Activated CD8-positive, alpha-beta T cell treated with anti-CD3 and anti-CD28 coated beads for 36 hours (primary cell): ENCODE results near the gene LRP10. TPM values are rescaled to one million over a fixed set of nuclear protein-coding genes. Genes with fewer than 3 reads are reported as not detected.

Experiments
- ATAC-seq: fragments of 200-7000 bp; cut with Tn5 transposase; one replicate; pipeline ENCODE4 v1.10.0; 2021; ENCODE audit warnings: mild to moderate bottlenecking, moderate library complexity
- CTCF ChIA-PET: fragments of 350-600 bp; sonication (Branson Sonifier 250); formaldehyde crosslinking; loops from one replicate; lab custom pipeline; 2021; ENCODE audit warnings: antibody characterized with exemption; lab: Charles Lee
- POLR2A ChIA-PET: fragments of 350-600 bp; sonication (Branson Sonifier 250); formaldehyde crosslinking; loops from one replicate; lab custom pipeline; 2021; ENCODE audit warnings: antibody characterized with exemption; lab: Charles Lee
- DNase-seq: peaks from one replicate; pipeline ENCODE4 v3.0.0-alpha.2; 2020
- H3K27ac Mint-ChIP-seq: one replicate; pipeline ENCODE4 v1.8.0; 2021; ENCODE audit warnings: mild to moderate bottlenecking, mixed read lengths
- H3K27me3 Mint-ChIP-seq: one replicate; pipeline ENCODE4 v1.8.0; 2021; ENCODE audit warnings: mixed read lengths
- H3K36me3 Mint-ChIP-seq: one replicate; pipeline ENCODE4 v1.8.0; 2021; ENCODE audit warnings: low read depth, mixed read lengths
- H3K4me1 Mint-ChIP-seq: one replicate; pipeline ENCODE4 v1.8.0; 2021; ENCODE audit warnings: low read depth, mixed read lengths
- H3K4me3 Mint-ChIP-seq: one replicate; pipeline ENCODE4 v1.8.0; 2021; ENCODE audit warnings: mild to moderate bottlenecking, moderate library complexity, mixed read lengths
- H3K9me3 Mint-ChIP-seq: one replicate; pipeline ENCODE4 v1.8.0; 2021; ENCODE audit warnings: mixed read lengths
- CTCF ChIP-seq: fragments of 200-600 bp; IDR thresholded peaks from one replicate; pipeline ENCODE4 v1.8.0; 2022; ENCODE audit warnings: antibody characterized with exemption, mild to moderate bottlenecking
- intact Hi-C: fragments of 100-400 bp; cut with micrococcal nuclease; formaldehyde crosslinking; loops from one replicate; pipeline ENCODE4 v1.10.0; 2022
- total RNA-seq, 2 experiments: library from RNA; stranded (reverse); gene quantifications; one replicate each; pipeline ENCODE4 v1.2.3, GENCODE V29; 2021

Gene LRP10
- total RNA-seq, 2 experiments from 2014 or later: 18.7 to 21.0 TPM

DNA sequence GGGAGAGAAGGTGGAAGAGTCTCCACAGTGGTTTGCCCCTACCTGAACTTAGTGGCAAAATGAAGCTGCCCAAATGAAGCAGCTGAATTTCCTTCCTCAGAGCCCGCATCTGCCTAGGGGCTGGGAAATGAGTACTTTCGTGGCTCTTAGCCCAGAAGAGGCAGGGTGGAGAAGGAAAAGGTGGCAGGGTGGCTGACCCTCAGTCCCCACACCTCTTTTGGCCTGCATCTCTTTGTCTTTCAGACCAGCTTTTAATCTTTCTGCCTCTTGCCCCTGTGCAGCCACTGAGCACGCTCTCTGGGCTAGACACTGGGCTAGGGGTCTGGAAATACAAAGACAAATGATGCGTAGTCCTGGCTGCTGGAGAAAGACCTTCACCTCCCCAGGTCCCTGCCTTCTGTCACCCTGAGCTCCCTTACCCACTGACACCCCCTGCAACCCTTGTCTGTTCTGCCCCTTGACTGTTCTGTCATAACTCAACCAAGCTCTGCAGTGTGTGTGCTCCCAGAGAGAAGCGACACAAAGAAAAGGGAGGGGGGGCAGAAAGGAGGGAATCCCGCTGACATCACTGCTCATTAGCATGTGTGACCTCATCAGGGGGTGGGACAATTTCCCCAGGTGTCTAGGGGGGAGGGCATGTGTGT is 11.1 kb downstream of the LRP10 start:
- ChIA-PET POLR2A (interaction anchor here (0.9 to 2.2 kb wide), 6 partner anchors 8 to 50 kb away, joined by 3 to 15 read pairs (median 3); partner anchors contain the start of genes LRP10 and RBM23), CTCF (interaction anchor here (0.7 to 14.8 kb wide), 14 partner anchors 10 to 750 kb away, joined by 3 to 187 read pairs (median 4); partner anchors contain the start of genes LRP10 and PRMT5)
- Mint-ChIP-seq H3K4me3 (no peak overlapping the region), H3K27me3 (peaks cover 1% of the 10 kb centered on the region), H3K4me1 (peaks cover 24% of the 10 kb centered on the region), H3K36me3 (peaks cover 1% of the 10 kb centered on the region), H3K9me3 (no peaks in the 10 kb centered on the region), H3K27ac (no peak overlapping the region)
- peak; percentile 13 for ATAC-seq
- peak; percentile 51 for DNase-seq
- intact Hi-C loops: no loop called here
- no peak for TF ChIP-seq CTCF

- no peaks in the 10 kb centered on the region for H3K9me3 Mint-ChIP-seq
- TF ChIP-seq CTCF: no peak
- H3K4me1 Mint-ChIP-seq: peaks cover 31% of the 10 kb centered on the region
- no peak within 1 kb of the TSS for H3K4me3 Mint-ChIP-seq
- ChIA-PET POLR2A (interaction anchor here (1.1 to 2.2 kb wide), 3 partner anchors 11 to 49 kb away, joined by 3 to 15 read pairs (median 3); partner anchors contain the start of gene LRP10), CTCF (interaction anchor here (0.7 to 14.8 kb wide), 15 partner anchors 11 to 749 kb away, joined by 3 to 187 read pairs (median 4); partner anchors contain the start of gene LRP10)
- H3K27ac Mint-ChIP-seq: no peak within 1 kb of the TSS
- H3K36me3 Mint-ChIP-seq: peaks cover 1% of the 10 kb centered on the region
- DNase-seq (no peak), ATAC-seq (no peak)
- peaks cover 1% of the 10 kb centered on the region for H3K27me3 Mint-ChIP-seq
- intact Hi-C loops: no loop called here
Observed at GRCh38 chr14:22883173-22883976, 11.8 kb downstream of the LRP10 start, which contains the start of gene REM2. REM2 (plus strand) TSS chr14:22883222; CDS start chr14:22883288, 66 bp downstream.

- Mint-ChIP-seq H3K27ac (no peak overlapping the region), H3K9me3 (no peaks in the 10 kb centered on the region), H3K4me3 (no peak overlapping the region), H3K27me3 (peaks cover 1% of the 10 kb centered on the region), H3K36me3 (peaks cover 1% of the 10 kb centered on the region), H3K4me1 (peaks cover 34% of the 10 kb centered on the region)
- no peak for ATAC-seq
- intact Hi-C loops: no loop called here
- POLR2A ChIA-PET: interaction anchor here (1.4 to 2.2 kb wide), 2 partner anchors 12 to 30 kb away, joined by 3 to 15 read pairs; partner anchors contain the start of gene LRP10
- DNase-seq: no peak
- no peak for TF ChIP-seq CTCF
- CTCF ChIA-PET: interaction anchor here (0.9 to 14.8 kb wide), 12 partner anchors 12 to 1059 kb away, joined by 3 to 187 read pairs (median 4); partner anchors contain the start of gene LRP10
Observed at GRCh38 chr14:22884076-22884737, 12.7 kb downstream of the LRP10 start.

DNA sequence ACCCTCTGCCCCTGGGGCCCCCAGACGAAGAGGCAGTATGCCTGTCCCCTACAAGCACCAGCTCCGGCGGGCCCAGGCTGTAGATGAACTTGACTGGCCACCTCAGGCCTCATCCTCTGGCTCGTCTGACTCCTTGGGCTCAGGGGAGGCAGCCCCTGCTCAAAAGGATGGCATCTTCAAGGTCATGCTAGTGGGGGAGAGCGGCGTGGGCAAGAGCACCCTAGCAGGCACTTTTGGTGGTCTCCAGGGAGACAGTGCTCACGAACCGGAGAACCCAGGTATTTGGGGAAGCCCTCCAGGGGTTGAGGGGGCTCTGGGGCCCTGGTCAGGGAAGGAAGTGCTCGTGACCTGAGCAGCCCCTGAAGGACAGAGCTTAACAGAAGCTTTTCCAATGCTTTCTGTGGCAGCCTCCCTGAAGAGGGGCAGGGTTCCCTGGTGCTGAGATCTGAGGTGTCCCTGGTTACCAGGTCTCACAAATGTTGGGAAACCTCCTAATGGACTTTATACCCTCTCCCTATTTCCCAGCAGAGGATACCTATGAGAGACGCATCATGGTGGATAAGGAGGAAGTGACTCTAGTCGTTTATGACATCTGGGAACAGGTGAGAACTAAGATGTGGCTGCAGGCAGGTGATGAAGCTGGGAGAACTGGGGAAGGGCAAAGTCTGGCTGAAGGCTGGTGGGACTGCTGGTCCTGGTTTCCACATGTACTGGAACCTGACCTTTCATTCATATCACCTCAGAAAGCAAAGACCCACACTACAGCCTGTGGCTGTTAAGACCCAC is 13.4 kb downstream of the LRP10 start:
- POLR2A ChIA-PET: interaction anchor here (1.4 to 2.2 kb wide), 4 partner anchors 9 to 29 kb away, joined by 3 to 15 read pairs (median 4); partner anchors contain the start of gene LRP10
- Mint-ChIP-seq H3K27ac (no peak overlapping the region), H3K9me3 (no peaks in the 10 kb centered on the region), H3K4me3 (no peak overlapping the region), H3K27me3 (peaks cover 1% of the 10 kb centered on the region), H3K36me3 (peaks cover 1% of the 10 kb centered on the region), H3K4me1 (peaks cover 34% of the 10 kb centered on the region)
- no peak for TF ChIP-seq CTCF
- intact Hi-C loops: no loop called here
- ATAC-seq (no peak), DNase-seq (no peak)
- CTCF ChIA-PET: interaction anchor here (0.6 to 14.8 kb wide), 12 partner anchors 11 to 1060 kb away, joined by 3 to 187 read pairs (median 4); partner anchors contain the start of gene LRP10
